NCI-H82 treated with DMSO at 0.1 percent for 48 hours (cell line): ENCODE results near the gene GRM8.
"Not testable (repeated sequence)": the region's sequence is repeated elsewhere in the genome, so short reads cannot be mapped to it uniquely, and the experiment has no call there.

ENCODE experiments used
- DNase-seq: peaks from one replicate; lab custom pipeline; 2025; ENCODE audit not compliant: unreplicated experiment; lab: John Stamatoyannopoulos, UW

Gene GRM8

DNA sequence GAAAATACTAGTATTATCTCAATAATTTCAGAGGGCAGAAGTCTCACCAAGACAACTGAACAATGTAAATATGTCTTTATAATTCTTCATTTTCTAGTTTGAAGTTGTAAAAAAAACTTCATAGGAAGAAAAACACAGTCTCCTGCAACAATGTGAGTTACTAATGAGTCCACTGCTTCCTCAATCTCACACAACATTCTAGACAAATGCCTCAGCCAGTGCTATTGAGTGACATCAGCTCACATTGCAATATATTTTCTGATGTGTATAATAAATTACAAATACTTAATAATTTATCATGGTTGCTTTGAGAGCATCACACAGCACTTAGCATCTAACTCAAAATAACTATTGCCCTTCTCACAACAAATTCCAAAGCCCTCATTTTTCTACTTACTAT lies 321.2 kb downstream of the GRM8 start:
- DNase-seq = no peak

DNA sequence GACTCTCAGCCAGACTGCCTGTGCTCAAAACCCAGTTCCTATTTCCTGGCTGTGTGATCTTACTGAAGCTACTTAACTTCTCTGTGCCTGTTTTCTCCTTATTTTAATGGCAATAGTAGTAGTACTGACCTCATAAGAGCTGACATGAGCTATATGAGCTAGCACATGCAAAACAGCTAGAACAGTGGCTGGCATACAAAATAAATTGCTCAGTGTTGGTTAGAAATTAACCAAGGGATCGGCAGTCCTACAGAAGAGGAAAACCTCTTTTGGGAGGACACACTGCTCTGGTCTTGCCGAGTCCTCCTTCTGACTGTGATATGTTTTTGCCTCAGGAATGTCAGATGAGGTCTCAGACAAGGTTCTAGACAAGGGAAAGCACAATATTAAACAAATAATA lies 322.6 kb downstream of the GRM8 start:
- DNase-seq = no peak

DNA sequence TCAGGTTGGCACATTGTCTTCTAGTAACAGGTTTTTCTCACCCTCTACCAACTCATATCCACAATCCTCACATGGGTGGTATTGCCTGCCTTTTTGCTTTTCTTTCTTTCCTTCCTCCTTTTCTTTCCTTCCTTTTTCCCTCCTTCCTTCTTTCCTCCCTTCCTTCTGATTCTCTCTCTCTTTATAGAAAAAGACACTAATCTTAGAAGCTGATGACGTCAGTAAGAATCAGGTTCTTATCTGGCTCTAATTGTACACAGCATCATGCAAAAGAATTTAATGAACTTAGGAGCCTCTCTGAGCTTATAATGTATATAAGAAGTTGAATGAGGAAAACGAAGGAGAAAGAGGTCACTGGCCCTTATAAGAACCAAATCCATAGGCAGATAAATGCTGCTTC lies 328.3 kb downstream of the GRM8 start:
- no peak for DNase-seq

DNA sequence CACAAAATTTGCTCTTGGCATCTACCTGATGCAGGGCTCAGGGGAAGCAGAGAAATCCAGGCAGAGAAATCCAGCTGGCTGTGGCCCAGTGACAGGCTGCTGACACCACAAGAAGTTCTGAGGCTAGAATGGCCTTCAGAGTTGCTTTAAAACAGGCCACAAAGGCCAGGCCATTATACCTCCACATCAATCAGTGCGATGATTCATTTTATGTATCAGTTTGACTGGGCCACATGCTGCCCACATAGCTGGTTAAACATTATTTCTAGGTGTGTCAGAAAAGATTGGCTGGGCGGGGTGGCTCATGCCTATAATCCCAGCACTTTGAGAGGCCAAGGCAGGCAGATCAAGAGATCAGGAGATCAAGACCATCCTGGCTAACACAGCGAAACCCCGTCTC lies 341.1 kb downstream of the GRM8 start:
- not testable (repeated sequence) for DNase-seq

DNA sequence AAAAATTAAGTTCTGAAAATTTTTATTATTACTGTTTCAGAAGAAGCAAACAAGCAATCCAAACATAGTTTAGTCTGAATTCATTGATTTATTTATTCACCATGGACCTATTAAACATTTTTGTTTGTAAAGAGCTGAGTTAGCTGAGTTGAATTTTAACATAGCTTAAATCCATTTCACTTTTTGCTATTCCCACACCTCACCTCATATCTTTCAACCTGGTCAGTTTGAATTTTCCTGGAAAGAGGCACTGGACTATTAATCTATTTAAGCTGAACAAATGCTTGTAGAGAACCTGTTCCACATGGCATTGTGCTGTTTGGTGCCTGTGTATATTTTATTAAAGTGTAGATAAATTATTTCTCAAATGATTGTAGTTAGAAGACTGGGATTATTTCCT lies 344.2 kb downstream of the GRM8 start:
- not testable (repeated sequence) for DNase-seq

DNA sequence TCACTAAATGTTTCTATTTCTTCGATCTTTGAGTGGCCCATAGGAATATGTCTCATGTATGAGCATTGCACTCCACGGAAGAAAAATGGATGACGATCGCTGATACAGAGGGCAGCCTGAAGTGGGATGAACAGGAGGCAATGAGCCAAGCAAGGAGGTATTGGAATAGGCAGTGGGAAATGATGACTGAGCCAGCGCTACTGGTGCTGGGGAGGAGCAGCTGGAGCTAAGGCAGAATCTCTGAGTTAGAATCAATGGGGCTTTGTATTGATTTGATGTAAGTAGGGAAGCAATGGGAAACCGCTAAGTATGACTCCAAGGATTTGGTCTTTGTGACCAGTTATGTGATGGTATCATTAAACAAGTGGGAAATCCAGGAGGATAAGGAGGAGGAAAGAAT lies 345.1 kb downstream of the GRM8 start:
- DNase-seq = not testable (repeated sequence)

DNA sequence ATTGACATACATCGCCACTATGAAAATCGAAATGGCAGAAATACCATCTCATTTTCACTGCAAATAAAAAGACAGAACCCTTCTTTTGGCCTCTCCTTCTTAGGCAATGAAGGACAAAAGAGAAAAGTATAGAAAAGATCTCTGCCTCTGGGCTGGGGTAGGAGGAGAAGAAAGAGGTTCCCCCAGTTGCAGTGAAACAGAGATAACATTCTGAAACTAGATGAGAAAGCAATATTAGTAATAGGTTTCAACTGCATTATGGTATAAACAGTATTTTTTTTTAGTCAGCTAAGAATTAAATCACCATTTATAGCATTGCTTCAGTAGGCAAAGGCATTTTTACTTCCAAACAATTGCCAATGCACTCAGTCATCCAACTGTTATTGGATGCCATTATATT lies 347.5 kb downstream of the GRM8 start:
- not testable (repeated sequence) for DNase-seq

DNA sequence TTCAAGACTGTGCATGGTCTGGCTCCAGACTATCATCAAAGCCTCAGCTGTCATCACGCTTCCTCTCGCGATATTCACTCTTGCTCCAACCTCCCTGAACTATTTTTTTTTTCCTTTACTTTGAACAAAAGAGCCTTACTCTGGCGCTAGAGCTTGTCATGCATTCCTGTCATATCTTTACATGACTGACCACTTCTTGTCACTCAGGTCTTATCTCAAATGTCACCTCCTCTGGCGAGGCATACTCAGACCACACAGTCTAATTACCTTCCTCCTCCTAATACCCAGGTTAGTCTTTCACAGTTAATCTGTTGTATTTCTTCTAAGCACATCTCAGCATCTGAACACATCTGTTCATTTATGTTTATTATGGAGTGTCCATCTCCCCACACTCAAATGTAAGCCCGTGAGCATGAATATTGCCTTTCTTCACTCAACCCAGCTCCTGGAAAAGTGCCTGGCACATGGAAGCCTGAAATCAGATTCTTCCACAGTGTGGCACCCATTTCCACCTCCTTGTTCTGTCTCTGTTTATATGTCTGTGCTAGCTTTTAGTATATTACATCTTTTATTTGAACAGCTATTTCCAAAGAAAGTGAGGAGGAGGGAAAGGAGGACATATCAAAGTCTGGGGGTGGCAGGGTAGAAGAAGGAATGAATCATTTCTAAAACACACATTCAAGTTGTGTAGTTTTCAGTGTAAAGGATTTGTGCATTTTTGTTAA lies 351.5 kb downstream of the GRM8 start:
- not testable (repeated sequence) for DNase-seq

DNA sequence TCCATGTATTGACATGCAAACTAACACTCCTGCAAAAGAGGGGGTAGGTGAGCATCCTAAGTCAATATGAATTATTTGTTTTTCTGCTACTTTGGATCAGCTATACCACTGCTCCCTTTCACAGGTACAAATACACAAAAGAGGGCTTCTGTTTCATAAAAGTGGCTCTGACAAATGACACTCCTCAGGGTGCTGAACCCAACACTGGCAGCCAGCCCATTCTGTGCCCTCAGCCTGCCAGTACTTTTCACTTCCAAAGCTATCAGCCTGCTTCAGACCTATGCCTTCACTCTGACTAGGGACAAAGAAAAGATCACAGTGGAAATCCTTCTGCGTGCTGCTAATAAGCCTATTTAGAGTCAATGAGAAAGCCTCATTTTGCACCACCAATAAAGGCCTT lies 364.8 kb downstream of the GRM8 start:
- not testable (repeated sequence) for DNase-seq

DNA sequence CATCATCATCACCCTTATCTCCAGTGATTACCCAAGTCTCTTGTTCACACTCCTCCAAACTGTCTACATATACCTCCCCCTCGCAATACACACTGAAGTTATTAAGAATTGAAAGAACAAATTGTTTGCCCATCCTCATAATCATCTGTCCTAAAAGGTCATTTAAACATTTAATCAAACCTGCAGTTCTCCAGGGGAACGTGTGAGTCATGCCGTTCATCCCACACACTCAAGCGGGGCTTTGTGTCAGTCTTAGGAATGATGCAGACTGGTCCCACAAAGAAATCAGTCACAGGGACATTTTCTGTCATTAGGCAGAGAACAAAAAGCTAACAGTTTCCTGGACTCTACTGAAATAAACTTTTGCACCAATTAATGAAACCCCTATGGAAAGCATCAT lies 365.2 kb downstream of the GRM8 start:
- DNase-seq = not testable (repeated sequence)

DNA sequence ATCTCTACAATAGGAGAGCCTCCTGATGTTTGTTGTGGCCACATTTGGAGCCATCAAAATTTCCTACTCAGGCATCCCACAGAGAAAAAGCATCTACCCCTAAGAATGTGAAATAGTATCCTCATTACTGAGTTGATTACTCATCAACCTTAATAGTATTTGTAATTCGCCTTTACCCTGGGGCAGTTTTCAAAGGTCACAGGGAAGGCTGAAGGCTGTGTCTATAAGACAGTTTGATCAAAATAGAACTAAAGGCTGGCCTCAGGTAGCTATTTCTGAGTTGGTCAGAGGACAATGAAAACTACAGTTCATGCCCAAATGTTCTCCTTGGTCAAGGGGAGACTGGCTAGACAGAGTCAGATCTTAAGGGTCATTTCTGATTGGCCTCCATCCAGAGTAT lies 370.0 kb downstream of the GRM8 start:
- not testable (repeated sequence) for DNase-seq

DNA sequence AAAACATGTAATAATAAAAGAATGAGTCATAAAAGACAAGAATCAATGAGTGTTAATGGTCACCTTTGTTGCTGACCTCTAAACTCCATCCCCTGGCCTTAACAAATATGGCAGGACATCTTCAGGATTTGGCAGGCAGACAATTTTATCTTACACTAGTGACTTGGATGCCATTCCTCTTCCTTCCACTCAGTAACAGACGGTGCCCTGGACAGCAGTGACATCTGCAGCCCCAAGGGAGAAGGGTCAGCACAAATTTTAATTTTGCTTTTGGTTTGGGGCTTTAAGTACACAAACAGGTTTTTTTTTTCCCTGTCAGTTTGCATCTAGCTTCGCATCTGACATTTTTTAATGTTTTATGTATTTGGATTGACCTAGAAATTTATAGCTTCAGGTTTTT lies 370.8 kb downstream of the GRM8 start:
- DNase-seq = peak; percentile 12

DNA sequence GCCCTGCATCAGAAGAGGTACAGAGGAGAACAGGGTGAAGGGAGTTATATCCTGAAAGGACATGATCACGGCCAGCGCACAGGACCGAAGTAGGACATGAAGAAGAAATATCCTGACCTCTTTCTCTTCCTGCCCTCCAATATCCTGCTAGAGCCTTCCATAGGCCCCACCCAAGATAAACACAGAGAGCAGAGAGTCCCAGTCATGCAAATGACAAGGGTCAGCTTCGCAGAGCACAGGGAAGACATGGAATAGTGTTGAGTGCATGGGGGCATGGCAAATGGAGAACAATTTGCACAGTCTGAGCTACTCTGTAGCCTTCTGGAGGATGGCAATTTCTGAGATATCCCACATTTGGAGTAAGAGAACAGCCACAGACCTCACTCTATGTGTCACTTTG lies 371.4 kb downstream of the GRM8 start:
- no peak for DNase-seq

DNA sequence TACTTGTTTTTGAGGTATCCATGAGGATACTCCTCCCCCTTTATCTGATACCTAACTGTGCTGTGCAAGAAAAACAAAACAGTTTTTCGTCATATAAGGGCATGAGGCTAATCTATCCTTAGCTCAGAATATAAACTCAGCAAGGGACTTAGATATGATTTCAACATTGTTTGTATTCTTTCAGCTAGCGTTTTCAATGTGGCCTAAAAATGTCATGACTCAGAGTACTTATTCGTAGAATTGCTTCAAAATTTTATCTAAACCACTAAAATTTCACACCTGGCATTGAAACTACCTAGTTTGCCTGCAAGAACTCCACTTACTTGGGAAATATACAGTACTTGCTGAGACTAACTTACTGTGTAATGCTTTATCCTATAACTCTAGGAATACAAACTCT lies 376.2 kb downstream of the GRM8 start:
- DNase-seq = not testable (repeated sequence)

DNA sequence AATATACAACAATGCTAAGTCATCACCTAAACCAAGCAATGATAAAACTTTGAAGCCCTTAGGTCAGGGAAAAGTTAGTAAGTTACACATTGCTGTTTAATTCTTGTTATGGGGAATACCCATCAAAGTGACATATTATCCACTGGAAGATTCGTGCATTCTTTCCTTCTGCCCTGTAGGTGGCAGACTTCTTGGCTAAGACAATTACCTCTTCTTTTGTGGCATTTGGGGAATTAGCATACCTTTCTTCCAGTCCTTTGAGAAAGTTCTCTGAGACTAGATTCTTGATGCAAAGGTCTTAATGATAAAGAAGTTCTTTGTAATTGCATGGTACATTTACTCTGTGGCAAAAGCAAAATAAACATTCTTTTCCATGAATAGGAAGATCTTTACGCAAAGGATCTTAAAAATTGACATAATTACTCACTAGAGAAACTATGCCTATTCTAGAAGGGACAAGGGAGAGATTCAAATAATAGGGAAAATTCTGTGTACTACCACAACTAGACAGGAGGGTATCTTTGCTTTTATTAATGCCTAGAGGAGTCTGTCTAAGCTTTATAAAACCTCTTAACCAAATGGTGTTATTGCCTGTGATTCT lies 395.9 kb downstream of the GRM8 start:
- peak; percentile 4 for DNase-seq

DNA sequence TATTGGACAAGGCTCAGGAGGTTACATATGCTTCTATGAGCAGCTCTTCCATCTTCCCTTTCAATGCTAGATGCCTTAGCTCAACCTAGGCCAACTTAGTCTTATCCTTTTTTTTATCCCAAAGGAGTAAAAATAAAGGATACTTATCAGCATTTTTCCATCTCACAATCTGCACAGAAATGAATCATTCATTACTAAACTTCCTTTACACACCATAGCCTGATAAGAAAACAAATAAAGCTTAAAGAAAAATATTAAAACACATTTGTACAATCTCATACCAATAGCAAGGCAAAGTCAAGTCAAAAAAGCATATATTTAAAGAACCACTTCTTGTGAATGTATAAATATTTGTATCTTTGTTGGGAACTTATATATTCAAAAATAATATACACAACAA lies 407.4 kb downstream of the GRM8 start:
- no peak for DNase-seq

DNA sequence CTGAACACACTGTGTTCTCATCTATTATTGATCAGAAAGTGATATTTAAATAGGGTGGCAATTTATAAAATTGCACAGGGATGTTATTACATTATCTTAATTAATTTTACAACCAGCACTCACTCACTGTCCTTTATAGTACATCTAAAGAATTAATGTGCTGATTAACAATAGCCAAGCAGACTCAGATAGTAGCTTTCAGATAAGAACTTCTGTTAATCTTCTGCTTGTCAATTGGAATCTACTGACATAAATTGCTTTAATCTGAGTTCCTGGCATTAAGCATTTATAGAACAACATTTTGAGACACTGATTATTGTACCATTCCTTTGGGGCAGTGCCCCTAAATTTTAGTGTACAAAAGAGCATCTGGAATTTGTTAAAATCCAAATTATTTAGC lies 408.9 kb downstream of the GRM8 start:
- DNase-seq = no peak

DNA sequence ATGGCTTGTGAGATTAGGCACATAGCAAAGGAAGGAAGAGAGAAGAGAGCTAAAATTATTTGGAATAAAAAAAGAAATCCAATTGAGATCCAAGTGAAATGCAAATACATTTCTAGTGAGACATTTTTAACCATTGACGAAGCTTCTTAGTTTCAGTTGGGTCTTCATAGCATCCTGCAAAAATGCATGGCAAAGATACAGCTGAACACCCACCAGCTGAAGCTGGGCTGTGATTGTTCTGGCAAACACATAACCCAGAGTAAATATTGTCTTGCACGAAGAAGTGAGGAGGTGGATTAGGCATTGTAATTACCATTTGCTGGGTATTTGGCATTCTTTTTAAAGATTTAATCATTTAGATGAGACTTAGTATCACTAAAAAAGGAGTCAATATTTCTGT lies 409.4 kb downstream of the GRM8 start:
- DNase-seq = no peak

DNA sequence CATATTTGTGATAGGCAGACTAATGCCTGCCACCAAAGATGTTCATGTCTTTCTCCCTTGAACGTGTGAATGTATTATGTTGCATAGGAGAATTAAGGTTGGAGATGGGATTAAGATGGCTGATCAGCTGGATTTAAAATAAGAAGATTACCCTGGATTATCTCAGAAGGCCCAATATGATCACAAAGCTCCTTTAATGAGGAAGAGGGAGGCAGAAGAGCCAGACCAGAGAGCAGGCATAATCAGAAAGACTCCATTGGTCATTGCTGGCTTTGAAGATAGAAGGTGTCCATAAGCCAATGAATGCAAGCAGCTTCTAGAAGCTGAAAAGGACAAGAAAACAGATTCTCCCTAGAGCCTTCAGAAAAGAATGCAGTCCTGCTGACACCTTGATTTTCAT lies 410.3 kb downstream of the GRM8 start:
- DNase-seq = peak; percentile 99

DNA sequence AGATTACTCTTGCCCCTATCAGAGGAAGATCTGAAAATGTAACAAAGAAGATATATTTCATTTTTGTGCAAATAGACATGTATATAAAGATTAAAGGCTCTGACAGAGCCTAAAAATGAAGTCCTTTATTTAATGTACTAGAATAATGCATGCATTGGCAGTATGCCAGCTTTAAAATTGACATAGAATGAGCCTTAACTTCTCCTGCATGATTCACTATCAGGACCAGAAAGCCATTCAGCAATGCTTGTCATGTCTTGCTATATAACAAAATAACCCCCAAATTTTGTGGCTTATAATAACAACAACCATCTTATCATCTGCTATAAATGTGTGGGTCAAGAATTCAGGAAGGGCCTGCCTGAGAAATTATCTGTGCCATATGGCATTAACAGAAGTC lies 411.9 kb downstream of the GRM8 start:
- DNase-seq = no peak

DNA sequence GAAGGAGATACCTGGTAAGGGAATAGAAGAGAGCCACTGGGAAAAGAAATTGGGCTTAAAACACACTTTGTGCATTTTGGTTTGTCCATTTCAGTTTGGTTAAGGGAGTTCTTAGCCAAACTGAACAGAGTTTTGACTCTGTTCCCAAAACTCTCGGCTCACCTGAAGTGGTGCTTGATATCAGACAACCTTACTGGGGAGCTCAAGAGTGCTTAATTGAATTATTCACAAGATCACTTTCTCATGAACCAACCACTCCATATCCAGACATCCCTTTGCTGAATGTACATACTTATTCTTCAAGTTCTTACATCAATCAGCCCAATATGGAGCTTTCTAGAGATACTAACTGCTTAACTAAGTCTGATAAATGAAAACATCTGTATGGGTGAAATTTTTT lies 413.1 kb downstream of the GRM8 start:
- DNase-seq = no peak

DNA sequence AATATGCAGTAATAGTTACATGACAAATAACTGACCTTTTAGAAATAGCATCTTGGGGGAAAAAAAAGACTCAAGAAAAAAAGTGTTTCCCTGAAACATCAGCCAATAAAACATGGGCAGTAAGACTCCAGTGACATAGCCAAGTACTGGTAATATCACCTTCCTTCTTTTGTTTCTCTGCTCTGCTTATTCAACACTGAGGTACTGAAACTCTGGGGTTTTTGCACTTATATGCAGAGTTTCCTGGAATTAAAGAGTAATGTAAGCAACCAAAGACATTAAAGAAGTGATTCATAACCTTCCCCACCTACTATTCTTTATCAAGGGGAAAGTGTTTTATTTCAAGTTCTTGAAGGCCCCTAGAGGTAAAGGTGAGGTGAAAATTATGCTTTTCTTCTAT lies 414.5 kb downstream of the GRM8 start:
- no peak for DNase-seq

DNA sequence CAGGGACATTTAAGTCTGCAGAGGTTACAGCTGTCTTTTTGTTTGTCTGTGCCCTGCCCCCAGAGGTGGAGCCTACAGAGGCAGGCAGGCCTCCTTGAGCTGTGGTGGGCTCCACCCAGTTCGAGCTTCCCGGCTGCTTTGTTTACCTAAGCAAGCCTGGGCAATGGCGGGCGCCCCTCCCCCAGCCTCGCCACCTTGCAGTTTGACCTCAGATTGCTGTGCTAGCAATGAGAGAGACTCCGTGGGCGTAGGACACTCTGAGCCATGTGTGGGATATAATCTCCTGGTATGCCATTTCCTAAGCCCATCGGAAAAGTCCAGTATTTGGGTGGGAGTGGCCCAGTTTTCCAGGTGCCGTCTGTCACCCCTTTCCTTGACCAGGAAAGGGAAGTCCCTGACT lies 421.5 kb downstream of the GRM8 start:
- not testable (repeated sequence) for DNase-seq
